Effector memory CD4-positive, alpha-beta T cell (primary cell): ENCODE data around the gene TRPM3.

ENCODE experiments used
- DNase-seq, 3 donors: peaks; one replicate each; pipeline ENCODE4 v3.0.0-alpha.2; 2020
- H3K27ac ChIP-seq: 2 replicates; pipeline ENCODE4 v1.7.0; 2013; ENCODE audit warnings: mild to moderate bottlenecking, low read length, moderate library complexity; ENCODE audit not compliant: insufficient read depth, poor library complexity, severe bottlenecking
- H3K27me3 ChIP-seq: replicated peaks from 2 replicates; pipeline ENCODE4 v1.7.0; 2013; ENCODE audit warnings: mild to moderate bottlenecking, low read length; ENCODE audit not compliant: insufficient read depth, control insufficient read depth, poor library complexity, severe bottlenecking
- H3K36me3 ChIP-seq: 2 replicates; pipeline ENCODE4 v1.7.0; 2013; ENCODE audit warnings: mild to moderate bottlenecking, low read length, moderate library complexity; ENCODE audit not compliant: control insufficient read depth, insufficient read depth
- H3K4me1 ChIP-seq: 2 replicates; pipeline ENCODE4 v1.7.0; 2013; ENCODE audit warnings: low read length, mild to moderate bottlenecking; ENCODE audit not compliant: control insufficient read depth, insufficient read depth, poor library complexity, severe bottlenecking
- H3K4me3 ChIP-seq: 2 replicates; pipeline ENCODE4 v1.7.0; 2013; ENCODE audit warnings: low read length, low read depth, mild to moderate bottlenecking; ENCODE audit not compliant: insufficient read depth, poor library complexity, severe bottlenecking
- H3K9me3 ChIP-seq: 2 replicates; pipeline ENCODE4 v1.7.0; 2013; ENCODE audit warnings: mild to moderate bottlenecking, low read length, moderate library complexity; ENCODE audit not compliant: control insufficient read depth

Gene TRPM3

GRCh38 chr9:70481471-70481870, 640.0 kb downstream of the TRPM3 start:
- Histone ChIP-seq H3K4me3 (no peak overlapping the region), H3K27ac (no peak overlapping the region), H3K9me3 (no peaks in the 10 kb centered on the region), H3K27me3 (no peaks in the 10 kb centered on the region), H3K4me1 (no peaks in the 10 kb centered on the region), H3K36me3 (no peaks in the 10 kb centered on the region)
- DNase-seq, result no peak

DNA sequence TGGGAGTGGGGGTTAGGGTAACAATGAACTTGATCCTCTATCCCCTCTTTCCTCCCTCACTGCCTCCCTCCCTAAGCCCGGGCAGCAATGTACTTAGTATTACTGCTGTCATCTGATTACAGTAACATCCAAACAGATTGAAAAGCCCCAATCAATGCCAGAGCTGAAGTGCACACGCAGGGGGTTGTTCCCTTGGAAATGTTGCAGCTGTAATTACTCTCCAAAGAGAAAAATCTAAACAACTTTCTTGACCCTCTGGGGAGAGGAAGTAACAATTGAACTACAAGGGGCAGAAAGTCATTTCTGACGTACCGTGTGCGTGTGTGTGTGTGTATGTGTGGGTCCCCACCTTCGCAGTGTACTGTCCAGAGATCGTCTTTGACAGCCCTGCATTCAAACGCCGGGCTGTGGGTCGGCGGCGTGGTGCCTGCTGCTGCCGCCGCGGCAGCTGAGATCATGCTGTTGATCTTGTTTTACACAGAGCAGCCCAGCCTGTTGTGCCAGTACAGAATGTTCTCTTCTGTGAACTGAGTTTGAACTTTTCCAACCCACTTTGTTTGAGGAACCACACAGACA, 640.9 kb downstream of the TRPM3 start:
- no peaks in the 10 kb centered on the region for H3K4me1 ChIP-seq
- no peak for DNase-seq
- no peaks in the 10 kb centered on the region for H3K9me3 ChIP-seq
- H3K27ac ChIP-seq, result no peak overlapping the region
- H3K36me3 ChIP-seq, result no peaks in the 10 kb centered on the region
- H3K27me3 ChIP-seq, result no peaks in the 10 kb centered on the region
- no peak overlapping the region for H3K4me3 ChIP-seq

- H3K27ac ChIP-seq, result no peak overlapping the region
Measured at GRCh38 chr9:70479880-70480291, 641.5 kb downstream of the TRPM3 start.

More at GRCh38 chr9:70479880-70480291, 641.5 kb downstream of the TRPM3 start:
- Histone ChIP-seq H3K36me3 (no peaks in the 10 kb centered on the region), H3K4me3 (no peak overlapping the region), H3K9me3 (no peaks in the 10 kb centered on the region), H3K27me3 (no peaks in the 10 kb centered on the region), H3K4me1 (no peaks in the 10 kb centered on the region)
- no peak for DNase-seq
